HG03439 (cell line): ENCODE measurements around the gene MAK.
"Not testable (repeated sequence)": the region's sequence is repeated elsewhere in the genome, so short reads cannot be mapped to it uniquely, and the experiment has no call there.

Experiments
- ATAC-seq: cut with Tn5 transposase; IDR thresholded peaks from one replicate; pipeline ENCODE4 v1.9.1; 2021; ENCODE audit warnings: mild to moderate bottlenecking, moderate library complexity; ENCODE audit not compliant: unreplicated experiment

MAK gene

DNA sequence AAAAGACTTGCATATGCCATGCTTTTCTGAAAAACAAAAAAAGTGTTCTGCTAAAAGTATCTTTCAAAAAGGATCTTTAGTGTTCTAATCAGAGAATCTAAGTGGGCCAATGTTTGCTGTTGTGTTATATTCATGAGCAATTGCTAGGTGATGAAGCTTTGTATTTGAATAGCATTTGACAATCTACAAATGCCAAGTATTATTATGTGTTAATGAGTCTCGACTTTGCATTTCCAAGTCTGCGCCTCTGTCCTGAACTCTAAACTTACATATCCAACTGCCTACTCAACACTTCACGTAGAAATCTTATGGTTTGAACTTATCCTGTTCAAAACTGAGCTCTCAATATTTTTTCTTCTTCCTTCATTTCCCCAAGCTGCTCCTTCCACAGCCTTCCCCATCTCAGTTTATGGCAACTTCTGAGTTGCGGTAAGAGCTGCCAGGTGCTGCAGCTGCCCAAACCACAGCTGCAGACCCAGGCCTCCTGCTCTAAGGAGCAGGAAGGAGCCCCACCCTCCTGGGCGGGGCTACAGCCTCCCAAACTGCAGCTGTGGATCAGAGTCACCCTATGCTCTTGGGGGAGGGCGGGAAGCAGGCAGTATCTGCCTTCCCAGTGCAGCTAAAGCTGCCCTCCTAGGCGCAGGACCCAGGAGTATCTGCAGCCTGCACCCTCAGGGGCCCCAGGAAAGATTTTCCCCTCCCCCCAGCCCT, 16.7 kb upstream of the MAK start:
- no peak for ATAC-seq

- not testable (repeated sequence) for ATAC-seq
Measured at GRCh38 chr6:10853849-10854300, 15.5 kb upstream of the MAK start.

- ATAC-seq: no peak
Measured at GRCh38 chr6:10852361-10852960, 14.1 kb upstream of the MAK start.

DNA sequence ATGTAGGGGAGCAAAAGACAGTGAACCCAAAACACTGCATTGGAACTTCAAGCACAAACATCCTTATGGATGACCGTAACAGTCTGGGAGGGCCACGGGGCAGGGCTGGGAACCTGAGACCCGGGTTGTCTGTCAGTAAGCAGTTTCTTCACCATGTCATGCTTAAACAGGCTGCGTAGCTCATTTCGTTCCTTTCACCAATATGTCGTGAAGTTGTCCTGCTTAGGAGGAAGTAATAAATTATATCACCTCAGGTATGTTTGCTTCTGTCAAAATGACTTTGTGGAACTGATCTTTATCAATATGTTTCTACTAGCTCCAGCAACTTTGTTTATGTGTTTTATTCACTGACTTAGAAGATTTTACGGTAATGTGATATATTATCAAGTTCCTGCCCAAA, 12.4 kb upstream of the MAK start:
- no peak for ATAC-seq

GRCh38 chr6:10849901-10850300, 11.6 kb upstream of the MAK start:
- no peak for ATAC-seq

DNA sequence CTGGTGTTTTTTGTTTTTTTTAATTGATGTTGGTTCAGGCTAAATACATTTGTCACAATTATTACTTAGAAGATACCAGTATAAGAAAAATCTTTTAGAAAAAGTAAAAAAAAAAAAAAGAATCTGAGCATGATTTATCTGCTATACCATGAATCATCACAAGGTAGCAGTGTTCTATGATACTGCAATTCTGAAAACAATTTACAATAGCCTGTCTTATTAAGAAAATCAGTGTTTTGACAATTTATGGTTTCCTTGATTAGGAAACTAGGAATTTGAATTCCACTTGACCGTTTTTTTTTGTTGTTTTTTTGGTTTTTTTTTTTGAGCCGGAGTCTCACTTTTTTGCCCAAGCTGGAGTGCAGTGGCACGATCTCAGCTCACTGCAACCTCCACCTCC, 9.3 kb upstream of the MAK start:
- no peak for ATAC-seq

DNA sequence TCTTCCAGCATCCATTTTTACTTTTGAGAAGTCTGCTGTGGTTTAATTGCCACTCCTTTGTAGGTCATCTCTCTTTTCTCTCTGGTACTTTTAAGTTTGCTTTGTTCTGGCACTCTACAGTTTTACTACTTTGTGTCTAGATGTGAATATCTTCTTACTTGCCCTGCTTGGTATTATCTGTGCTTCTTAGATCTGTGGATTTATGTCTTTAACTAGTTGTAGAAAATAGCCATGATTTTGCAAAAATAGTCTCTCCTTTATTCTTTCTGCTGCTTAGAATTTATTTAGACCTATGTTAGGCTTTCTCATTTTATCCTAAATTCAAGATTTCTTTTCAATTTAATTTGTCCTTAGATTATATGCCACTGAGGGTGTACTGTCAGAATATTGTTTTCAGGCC, 5.2 kb upstream of the MAK start:
- ATAC-seq: no peak

GRCh38 chr6:10838794-10839333, 525 bp upstream of the MAK start:
- peak; percentile 54 for ATAC-seq

DNA sequence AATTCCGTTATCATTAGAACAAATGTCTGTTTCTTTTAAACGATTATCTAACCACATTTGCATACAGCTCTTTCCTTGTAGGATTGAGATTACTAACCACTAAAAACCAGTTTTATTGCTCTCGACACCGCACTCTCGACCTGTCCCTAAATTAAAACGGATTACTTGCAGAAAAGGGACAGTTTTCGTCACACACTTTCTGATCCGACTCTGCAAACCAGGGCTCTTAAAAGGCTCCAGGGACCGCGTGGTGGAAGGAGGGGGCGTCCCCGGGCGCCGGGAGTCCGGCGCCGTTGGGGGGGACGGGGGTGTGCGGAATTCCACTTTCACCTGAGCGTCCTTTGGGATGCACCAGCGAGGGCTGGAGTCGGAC, 731 bp downstream of the MAK start:
- no peak for ATAC-seq

GRCh38 chr6:10837009-10837621, 1.2 kb downstream of the MAK start:
- no peak for ATAC-seq

DNA sequence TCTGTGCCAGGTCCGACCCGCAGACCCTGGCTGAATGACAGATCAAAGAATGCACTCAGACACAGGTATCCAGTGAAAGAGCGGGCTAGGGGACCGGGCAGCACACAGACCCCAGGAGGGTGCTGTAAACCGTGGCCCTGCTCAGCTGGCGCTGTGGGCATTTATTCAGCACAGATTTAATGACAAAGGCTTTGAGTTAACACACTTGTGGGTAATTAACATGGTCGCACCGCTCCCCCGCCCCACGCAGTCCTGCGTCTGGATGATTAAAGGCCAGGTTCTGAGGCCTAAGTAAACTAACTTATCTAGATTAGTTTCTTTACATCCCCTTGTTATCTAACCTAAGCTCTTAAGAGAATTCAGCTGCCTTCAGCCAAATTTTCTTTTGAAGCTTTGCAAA, 3.5 kb downstream of the MAK start:
- ATAC-seq: no peak

- no peak for ATAC-seq
Measured at GRCh38 chr6:10831609-10832008, 6.7 kb downstream of the MAK start.

- no peak for ATAC-seq
Measured at GRCh38 chr6:10824819-10825218, 13.5 kb downstream of the MAK start.

DNA sequence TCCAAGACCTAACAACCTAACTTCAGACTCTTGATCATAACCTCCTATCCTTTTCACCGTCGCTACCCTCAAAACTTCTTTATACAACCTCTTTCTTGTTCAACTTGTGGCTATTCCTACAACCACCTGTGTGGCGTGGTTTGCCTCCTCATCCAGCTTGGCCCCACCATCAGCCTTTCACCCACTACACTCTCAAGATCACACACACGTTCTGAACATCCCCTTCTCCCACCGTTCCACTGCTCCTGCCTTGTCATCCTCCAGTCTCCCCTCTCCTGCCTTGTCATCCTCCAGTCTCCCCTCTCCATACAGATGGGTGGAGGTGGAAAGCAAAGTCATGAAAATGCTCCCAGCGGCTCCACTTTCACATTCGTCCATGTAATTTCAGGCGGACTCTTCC, 14.0 kb downstream of the MAK start:
- no peak for ATAC-seq

GRCh38 chr6:10814176-10814575, 24.2 kb downstream of the MAK start:
- ATAC-seq: not testable (repeated sequence)

DNA sequence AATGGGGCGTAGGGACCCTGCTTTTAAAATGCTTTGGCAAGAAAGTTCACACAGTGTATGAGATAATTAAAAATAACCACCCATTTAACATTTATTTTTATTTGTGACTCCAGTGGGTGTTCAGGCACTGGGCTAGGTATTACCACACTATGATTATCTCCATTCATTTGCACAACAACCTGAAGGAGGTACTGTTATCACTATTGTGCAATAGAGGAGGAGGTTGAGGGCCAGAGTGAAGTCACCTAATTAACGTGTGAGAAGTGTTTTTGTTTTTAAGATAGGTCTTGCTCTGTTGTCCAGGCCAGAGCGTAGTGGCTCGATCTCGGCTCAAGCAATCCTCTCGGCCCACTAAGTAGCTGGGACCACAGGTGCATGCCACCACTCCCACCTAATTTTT, 29.2 kb downstream of the MAK start:
- ATAC-seq: no peak

DNA sequence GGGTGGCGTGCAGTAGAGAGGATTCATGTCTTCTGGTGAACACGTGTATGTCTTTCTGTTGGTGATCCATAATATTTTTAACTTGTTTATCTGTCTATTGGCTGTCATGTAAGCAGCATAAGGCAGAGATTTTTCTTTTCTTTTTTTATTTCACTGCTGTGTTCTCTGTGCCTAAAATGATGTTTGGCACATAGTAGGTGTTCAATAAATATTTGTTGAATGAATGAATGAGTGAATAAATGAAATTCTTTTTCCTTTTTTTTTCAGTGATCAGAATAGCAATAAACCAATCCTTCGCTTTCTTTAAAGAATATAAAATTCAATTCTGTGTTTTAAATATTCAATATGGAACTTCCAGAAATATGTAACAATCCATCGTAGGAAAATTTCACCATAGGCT, 30.0 kb downstream of the MAK start:
- ATAC-seq: no peak

DNA sequence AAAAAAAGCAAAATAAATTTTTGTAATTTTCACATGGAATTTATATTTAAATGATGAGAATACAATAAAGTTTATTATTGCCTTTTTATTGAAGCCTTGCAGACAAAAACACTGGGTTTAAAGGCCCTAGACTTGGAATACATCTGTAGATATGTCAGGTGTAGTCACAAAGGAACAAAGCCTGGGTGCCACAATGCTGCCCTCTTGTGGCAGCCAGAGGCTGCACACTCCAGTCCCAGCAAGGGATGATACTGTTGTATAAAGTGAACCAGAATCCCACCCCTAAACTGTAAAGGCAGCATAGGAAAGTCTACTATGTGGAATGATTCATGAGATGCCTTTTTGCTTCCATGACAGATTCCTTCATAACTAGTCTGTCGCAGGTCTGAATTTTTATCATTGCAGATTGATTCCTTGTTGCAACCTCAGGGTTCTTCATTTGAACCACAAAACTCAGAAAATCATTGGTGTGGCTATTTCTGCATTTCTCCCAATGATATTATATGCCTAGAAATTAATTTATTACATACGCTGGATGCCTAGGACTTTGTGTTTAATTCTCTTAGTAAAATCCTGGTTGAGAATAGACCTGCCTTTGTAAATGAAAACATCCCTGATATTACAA, 37.0 kb downstream of the MAK start:
- peak; percentile 89 for ATAC-seq

DNA sequence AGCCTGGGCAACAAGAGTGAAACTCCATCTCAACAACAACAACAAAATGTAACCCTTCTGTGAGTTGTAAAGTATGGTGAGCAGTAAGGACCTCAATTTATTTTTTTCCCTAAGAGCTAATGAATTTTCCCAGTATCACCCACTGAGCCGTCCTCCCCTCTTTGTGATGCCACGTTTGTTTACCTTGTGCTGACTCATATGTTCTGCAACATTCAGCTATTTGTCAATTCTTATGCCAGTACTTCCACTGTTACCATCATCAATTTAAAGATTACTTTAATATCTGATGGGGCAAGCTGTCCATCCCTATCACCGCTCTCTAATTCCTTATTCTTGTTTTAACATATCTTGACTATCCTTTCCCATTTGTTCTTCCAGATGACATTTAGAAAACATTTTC, 37.5 kb downstream of the MAK start:
- no peak for ATAC-seq

GRCh38 chr6:10794239-10794638, 44.1 kb downstream of the MAK start:
- ATAC-seq: no peak

GRCh38 chr6:10793695-10794094, 44.6 kb downstream of the MAK start:
- no peak for ATAC-seq

GRCh38 chr6:10793035-10793434, 45.3 kb downstream of the MAK start:
- ATAC-seq: no peak
